DMS153 (cell line): ENCODE data around the gene SURF4.
"Not testable (repeated sequence)": the region's sequence is repeated elsewhere in the genome, so short reads cannot be mapped to it uniquely, and the experiment has no call there.

Source experiments
- DNase-seq: peaks from one replicate; lab custom pipeline; 2025; lab: John Stamatoyannopoulos, UW

The SURF4 gene

GRCh38 chr9:133333566-133333965 lies 42.3 kb downstream of the SURF4 start:
- DNase-seq = no peak

- DNase-seq = no peak
Observed at GRCh38 chr9:133333011-133333410, 42.8 kb downstream of the SURF4 start.

GRCh38 chr9:133332381-133332730 lies 43.5 kb downstream of the SURF4 start:
- no peak for DNase-seq

GRCh38 chr9:133331641-133332380 lies 44.0 kb downstream of the SURF4 start:
- no peak for DNase-seq

- no peak for DNase-seq
Observed at GRCh38 chr9:133331221-133331620, 44.6 kb downstream of the SURF4 start.

- not testable (repeated sequence) for DNase-seq
Observed at GRCh38 chr9:133329306-133330156, 46.3 kb downstream of the SURF4 start.

- DNase-seq = no peak
Observed at GRCh38 chr9:133327834-133328484, 47.9 kb downstream of the SURF4 start.

- not testable (repeated sequence) for DNase-seq
Observed at GRCh38 chr9:133327021-133327420, 48.8 kb downstream of the SURF4 start.

- no peak for DNase-seq
Observed at GRCh38 chr9:133323991-133324703, 51.7 kb downstream of the SURF4 start.

GRCh38 chr9:133323211-133323610 lies 52.6 kb downstream of the SURF4 start:
- DNase-seq = no peak

GRCh38 chr9:133322701-133323100 lies 53.2 kb downstream of the SURF4 start:
- no peak for DNase-seq

GRCh38 chr9:133321411-133321935 lies 54.4 kb downstream of the SURF4 start:
- no peak for DNase-seq

GRCh38 chr9:133320421-133320881 lies 55.4 kb downstream of the SURF4 start:
- DNase-seq = no peak

GRCh38 chr9:133317551-133317950 lies 58.3 kb downstream of the SURF4 start:
- not testable (repeated sequence) for DNase-seq

- no peak for DNase-seq
Observed at GRCh38 chr9:133315997-133316396, 59.9 kb downstream of the SURF4 start.
